Ascending aorta (tissue), 2 donors: Measurements from ENCODE around the gene CPXM1. TPM values are rescaled to one million over a fixed set of nuclear protein-coding genes. Genes with fewer than 3 reads are reported as not detected.

ENCODE experiments used
- DNase-seq, 2 donors: peaks; one replicate each; pipeline ENCODE4 v3.0.0-alpha.2; 2019; ENCODE audit warnings: low spot score in 2 of 2
- H3K27ac ChIP-seq, 2 donors: fragments of 200-600 bp; sonication (generic); one replicate each; pipeline ENCODE4 v1.5.1; 2016 to 2017; ENCODE audit warnings: mild to moderate bottlenecking in 1 of 2
- H3K27me3 ChIP-seq: fragments of 200-600 bp; sonication (generic); one replicate; pipeline ENCODE4 v1.5.1; 2017
- H3K36me3 ChIP-seq, 2 donors: fragments of 200-600 bp; sonication (generic); one replicate each; pipeline ENCODE4 v1.5.1; 2016
- H3K4me1 ChIP-seq, 2 donors: fragments of 200-600 bp; sonication (generic); one replicate each; pipeline ENCODE4 v1.5.1; 2016 to 2017; ENCODE audit warnings: mild to moderate bottlenecking in 1 of 2
- H3K4me3 ChIP-seq, 2 donors: fragments of 200-600 bp; sonication (generic); one replicate each; pipeline ENCODE4 v1.5.1; 2016 to 2017; ENCODE audit warnings: mild to moderate bottlenecking in 1 of 2
- H3K9me3 ChIP-seq, 2 donors: fragments of 200-600 bp; sonication (generic); one replicate each; pipeline ENCODE4 v1.5.1; 2016
- CTCF ChIP-seq, 3 experiments: fragments of 200-600 bp in 2 of 3; fragments of 450-650 bp in 1 of 3; sonication (generic) in 2 of 3; IDR thresholded peaks; one replicate each; pipeline ENCODE4 v1.5.1; 2016 to 2019; ENCODE audit warnings: antibody characterized with exemption in 3 of 3, mild to moderate bottlenecking in 1 of 3, moderate library complexity in 1 of 3
- intact Hi-C: fragments of 100-400 bp; cut with DNase I; formaldehyde crosslinking; loops from one replicate; pipeline ENCODE4 v1.15.1; 2023
- total RNA-seq: library from RNA; depleted of rRNA; stranded (reverse); fragments of >200 nt; gene quantifications from one replicate; pipeline ENCODE4 v1.1.0, GENCODE V29; 2016

Gene CPXM1
- total RNA-seq, 1 donor from 2014 or later, result not detected

DNA sequence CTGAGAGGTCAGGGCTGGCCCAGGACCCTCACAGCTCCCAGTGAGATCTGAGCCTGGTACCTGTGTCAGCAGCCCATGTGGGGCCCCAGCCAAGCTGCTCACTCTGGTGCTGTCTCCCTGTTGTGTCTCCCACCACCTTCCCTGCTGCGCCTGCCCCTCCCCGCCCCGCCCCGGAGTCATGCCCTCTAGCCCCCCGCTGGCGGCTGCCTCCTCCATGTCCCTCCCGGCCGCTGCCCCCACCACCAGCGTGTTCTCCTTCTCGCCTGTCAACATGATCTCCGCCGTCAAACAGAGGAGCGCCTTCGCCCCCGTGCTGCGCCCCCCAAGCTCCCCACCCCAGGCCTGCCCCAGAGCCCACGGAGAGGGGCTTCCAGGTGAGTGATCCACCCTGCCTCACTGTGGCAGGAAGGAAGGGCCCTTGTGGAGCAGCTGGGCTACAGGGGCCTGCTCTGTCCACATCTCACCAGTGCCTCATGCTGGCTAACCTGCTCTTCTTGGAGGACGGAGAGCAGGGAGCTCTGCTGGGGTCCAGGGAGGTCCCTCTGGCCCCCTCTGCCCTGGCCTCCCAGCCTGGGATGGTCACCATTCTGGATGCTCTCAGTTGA, 44.9 kb downstream of the CPXM1 start:
- peak in 1 of 2 donors; percentile 52 for DNase-seq
- no peak for TF ChIP-seq CTCF (IDR thresholded peaks at IDR 0.05)
- peaks cover 13 to 14% of the 10 kb centered on the region in 2 donors for H3K4me1 ChIP-seq
- H3K36me3 ChIP-seq, result no peaks in the 10 kb centered on the region
- no peak overlapping the region for H3K4me3 ChIP-seq
- H3K27me3 ChIP-seq, result peaks cover 3% of the 10 kb centered on the region
- H3K9me3 ChIP-seq, result no peaks in the 10 kb centered on the region
- intact Hi-C loops, result no loop called here
- H3K27ac ChIP-seq, result no peak overlapping the region

- Histone ChIP-seq H3K27me3 (peaks cover 3% of the 10 kb centered on the region), H3K27ac (no peak overlapping the region), H3K4me3 (no peak overlapping the region), H3K9me3 (no peaks in the 10 kb centered on the region), H3K36me3 (no peaks in the 10 kb centered on the region), H3K4me1 (peaks cover 13 to 14% of the 10 kb centered on the region in 2 donors)
- peak in 1 of 2 donors; percentile 25 for DNase-seq
- TF ChIP-seq CTCF (IDR thresholded peaks at IDR 0.05), result no peak
- intact Hi-C loops, result loop anchor here (5.0 kb wide), 3 partner anchors 62 to 227 kb away; partner anchors contain the start of genes EBF4, PCED1A and VPS16
These were observed 46.0 kb downstream of the CPXM1 start for GRCh38 chr20:2754424-2754823.

DNA sequence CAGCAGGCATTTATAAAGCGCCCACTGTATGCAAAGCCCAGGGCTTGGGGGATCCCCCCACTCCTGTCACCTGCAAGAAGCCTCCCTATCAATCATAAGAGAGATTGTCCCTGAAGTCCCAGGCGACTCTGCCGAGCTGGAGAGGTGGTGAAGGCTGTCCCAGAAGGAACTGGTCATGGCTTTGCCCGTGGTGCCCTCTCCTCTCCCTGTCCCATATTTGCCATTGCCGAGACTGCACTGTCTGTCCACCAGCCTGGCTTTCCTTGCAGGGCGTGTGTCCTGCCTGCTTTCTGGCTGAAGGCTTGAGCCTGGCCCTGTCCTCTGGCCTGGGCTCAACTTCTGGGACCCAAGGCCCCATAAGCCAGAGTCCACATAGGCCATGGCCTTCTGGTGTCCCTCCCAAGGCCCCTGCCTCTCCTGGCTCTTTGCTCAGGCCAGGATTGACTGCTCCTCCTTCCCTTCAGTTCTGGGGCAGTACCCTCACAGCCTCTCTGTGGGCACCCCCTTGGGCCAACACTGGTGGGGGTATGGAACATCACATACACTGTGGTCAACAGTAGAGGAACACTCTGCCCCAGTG, 46.9 kb downstream of the CPXM1 start:
- H3K27me3 ChIP-seq, result peaks cover 3% of the 10 kb centered on the region
- H3K36me3 ChIP-seq, result no peaks in the 10 kb centered on the region
- DNase-seq, result peak in 1 of 2 donors; percentile 40
- H3K27ac ChIP-seq, result no peak overlapping the region
- intact Hi-C loops, result loop anchor here (5.0 kb wide), 3 partner anchors 61 to 226 kb away; partner anchors contain the start of genes EBF4, PCED1A and VPS16
- peaks cover 13 to 14% of the 10 kb centered on the region in 2 donors for H3K4me1 ChIP-seq
- H3K4me3 ChIP-seq, result no peak overlapping the region
- no peaks in the 10 kb centered on the region for H3K9me3 ChIP-seq
- TF ChIP-seq CTCF (IDR thresholded peaks at IDR 0.05), result no peak

- Histone ChIP-seq H3K4me3 (peak overlapping the region; percentile 62), H3K27me3 (peaks cover 3% of the 10 kb centered on the region), H3K27ac (no peak overlapping the region), H3K4me1 (peaks cover 13 to 14% of the 10 kb centered on the region in 2 donors), H3K36me3 (no peaks in the 10 kb centered on the region), H3K9me3 (no peaks in the 10 kb centered on the region)
- TF ChIP-seq CTCF (IDR thresholded peaks at IDR 0.05), result peak; percentile 27 to 60 (median 50)
- intact Hi-C loops, result loop anchor here (5.0 kb wide), 3 partner anchors 61 to 226 kb away; partner anchors contain the start of genes EBF4, PCED1A and VPS16
- peak in 1 of 2 donors; percentile 65 for DNase-seq
These were observed 47.6 kb downstream of the CPXM1 start for GRCh38 chr20:2752567-2753460.

DNA sequence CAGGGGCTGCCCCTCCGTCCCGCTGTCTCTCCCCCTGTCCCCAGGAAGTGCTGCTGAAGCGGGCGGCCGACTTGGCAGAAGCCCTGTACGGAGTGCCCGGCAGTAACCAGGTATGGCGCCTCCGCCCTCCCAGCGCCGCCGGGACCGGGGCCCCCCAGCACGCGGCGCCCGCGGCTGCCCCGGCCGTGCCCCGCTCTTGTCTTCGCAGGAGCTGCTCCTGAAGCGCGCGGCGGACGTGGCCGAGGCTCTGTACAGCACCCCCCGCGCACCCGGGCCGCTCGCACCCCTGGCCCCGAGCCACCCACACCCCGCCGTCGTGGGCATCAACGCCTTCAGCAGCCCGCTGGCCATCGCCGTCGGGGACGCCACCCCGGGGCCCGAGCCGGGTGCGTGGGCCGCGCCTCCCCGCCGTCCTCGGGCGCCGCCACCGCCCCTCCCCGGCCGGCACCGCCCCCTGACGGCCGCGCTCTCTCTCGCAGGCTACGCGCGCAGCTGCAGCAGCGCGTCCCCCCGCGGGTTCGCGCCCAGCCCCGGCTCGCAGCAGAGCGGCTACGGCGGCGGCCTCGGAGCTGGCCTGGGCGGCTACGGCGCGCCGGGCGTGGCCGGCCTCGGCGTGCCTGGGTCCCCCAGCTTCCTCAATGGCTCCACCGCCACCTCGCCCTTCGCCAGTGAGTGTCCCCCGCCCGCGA, 48.4 kb downstream of the CPXM1 start:
- Histone ChIP-seq H3K27me3 (peaks cover 3% of the 10 kb centered on the region), H3K27ac (no peak overlapping the region)
- intact Hi-C loops, result loop anchor here (5.0 kb wide), 3 partner anchors 60 to 225 kb away; partner anchors contain the start of genes EBF4, PCED1A and VPS16

More for the DNA sequence above, 48.4 kb downstream of the CPXM1 start:
- Histone ChIP-seq H3K4me1 (peaks cover 13 to 14% of the 10 kb centered on the region in 2 donors), H3K36me3 (no peaks in the 10 kb centered on the region), H3K4me3 (peak overlapping the region; percentile 62), H3K9me3 (no peaks in the 10 kb centered on the region)
- TF ChIP-seq CTCF (IDR thresholded peaks at IDR 0.05), result peak in 1 of 3 experiments; percentile 18
- peak in 1 of 2 donors; percentile 63 for DNase-seq
